Stimulated activated CD8-positive, alpha-beta memory T cell treated with anti-CD3 and anti-CD28 coated beads, Interleukin-15, amount 100 ng/mL, for 48 hours (primary cell): ENCODE results near the gene MIS18A.

ENCODE experiments used
- DNase-seq, 2 donors: peaks; one replicate each; pipeline ENCODE4 v3.0.0-alpha.2; 2020; ENCODE audit warnings: low read depth in 2 of 2

Gene MIS18A

GRCh38 chr21:32253215-32253641 is 25.6 kb downstream of the MIS18A start:
- DNase-seq, result no peak

GRCh38 chr21:32252136-32252535 is 26.7 kb downstream of the MIS18A start:
- DNase-seq, result no peak

GRCh38 chr21:32249511-32250280 is 29.2 kb downstream of the MIS18A start:
- no peak for DNase-seq

DNA sequence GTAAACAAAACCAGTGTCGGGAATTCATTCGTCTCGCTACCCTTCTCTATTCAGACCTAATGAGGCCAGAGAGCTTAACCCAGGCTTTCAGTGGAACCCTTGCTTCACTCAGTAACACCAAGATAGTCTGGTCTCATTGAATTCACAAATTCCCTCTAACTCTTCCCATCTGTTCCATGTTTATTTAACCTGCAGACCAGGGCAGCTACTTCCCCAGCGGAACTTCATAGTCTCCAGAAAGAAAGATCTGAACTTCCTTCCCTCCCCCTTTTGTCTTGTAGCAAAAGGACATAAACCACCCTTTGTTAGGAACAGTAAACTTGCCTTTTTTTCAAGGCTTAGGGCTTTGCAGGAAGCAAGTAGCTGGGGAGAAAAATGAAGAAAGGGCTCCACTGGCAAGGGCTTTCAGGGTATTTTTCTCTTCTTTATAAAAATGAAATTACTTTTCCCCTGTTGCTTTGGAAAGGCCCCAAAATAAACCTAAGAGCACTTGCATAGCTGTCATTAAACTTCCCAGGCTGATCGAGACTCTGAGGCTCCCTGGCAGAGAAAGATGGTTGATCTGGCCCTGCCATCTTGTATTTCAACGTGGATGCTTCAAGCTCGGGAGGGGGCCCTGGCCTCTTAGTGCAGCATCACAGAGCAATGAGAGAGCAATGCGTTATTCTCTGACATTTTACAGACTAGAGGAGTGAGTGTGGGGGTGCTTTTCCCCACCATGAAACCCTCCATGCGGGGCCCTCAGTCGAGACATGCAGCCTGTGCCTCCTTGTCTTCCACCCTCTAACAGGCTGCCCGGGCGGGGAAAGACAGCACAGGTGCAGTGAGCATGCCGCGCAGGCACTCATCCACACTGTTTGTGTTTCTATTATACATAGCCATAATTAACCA is 30.0 kb downstream of the MIS18A start:
- no peak for DNase-seq

- no peak for DNase-seq
Observed at GRCh38 chr21:32246571-32247140, 32.2 kb downstream of the MIS18A start.

GRCh38 chr21:32245971-32246370 is 32.9 kb downstream of the MIS18A start:
- DNase-seq, result no peak

DNA sequence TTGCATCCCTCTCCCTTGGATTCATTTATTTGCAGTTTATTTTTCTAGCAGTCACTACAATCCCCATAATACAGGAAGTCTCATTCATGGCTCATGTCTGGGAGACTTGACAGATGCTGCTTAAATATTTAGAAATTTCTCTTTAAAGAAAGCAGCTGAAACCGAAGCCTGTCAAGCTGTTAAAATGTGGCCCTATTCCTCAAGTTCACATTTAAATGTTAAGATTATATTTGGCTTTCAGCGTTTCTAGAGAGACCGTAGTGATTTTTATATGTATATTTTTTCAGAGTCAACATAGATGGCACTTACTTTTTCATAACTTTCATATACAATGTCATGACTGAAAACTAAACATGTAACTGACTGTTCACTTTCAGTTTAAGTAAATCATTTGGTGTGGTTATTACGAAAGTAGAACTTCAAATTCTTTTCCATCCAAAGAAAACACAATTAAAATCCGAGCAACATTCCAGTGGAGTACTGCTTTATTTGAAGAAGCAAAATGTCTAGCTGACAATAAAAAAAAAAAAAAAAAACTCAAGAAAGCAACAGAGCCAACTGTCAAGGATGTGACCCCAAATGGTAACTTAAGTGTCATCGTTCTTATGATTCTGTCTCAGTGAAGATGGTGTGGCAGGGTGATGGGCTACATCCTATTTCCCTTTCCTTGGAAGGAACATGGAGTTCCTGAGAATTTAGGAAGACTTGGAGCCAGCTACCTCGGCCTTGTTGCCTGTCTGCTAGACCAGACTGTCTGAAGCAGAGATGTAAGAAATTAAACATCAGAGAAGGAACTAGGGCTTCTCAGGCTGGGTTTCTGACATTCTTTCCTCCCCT is 37.8 kb downstream of the MIS18A start:
- DNase-seq, result no peak

GRCh38 chr21:32239551-32239950 is 39.3 kb downstream of the MIS18A start:
- DNase-seq, result no peak

- no peak for DNase-seq
Observed at GRCh38 chr21:32238063-32238462, 40.8 kb downstream of the MIS18A start.

GRCh38 chr21:32237021-32237420 is 41.8 kb downstream of the MIS18A start:
- no peak for DNase-seq

GRCh38 chr21:32233722-32234301 is 45.0 kb downstream of the MIS18A start:
- no peak for DNase-seq

GRCh38 chr21:32233055-32233546 is 45.7 kb downstream of the MIS18A start:
- DNase-seq, result no peak

DNA sequence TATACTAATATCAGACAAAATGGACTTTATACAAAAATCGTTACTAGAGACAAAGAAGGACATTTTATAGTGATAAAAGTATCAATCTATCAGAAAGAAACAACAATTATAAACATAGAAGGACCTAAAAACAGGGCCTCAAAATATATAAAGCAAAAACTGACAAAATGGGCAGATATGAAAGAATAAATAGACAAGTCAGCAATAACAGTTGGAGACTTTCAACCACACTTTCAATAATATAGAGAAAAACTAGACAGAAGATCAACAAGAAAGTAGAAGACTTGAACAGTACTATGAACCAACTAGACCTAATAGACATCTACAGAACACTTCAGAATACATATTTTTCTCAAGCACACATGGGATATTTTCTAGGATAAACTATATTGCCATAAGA is 52.4 kb downstream of the MIS18A start:
- DNase-seq, result no peak
